NCI-H748 (cell line): ENCODE measurements around the gene ARMC9.
"Not testable (repeated sequence)": the region's sequence is repeated elsewhere in the genome, so short reads cannot be mapped to it uniquely, and the experiment has no call there.

Experiments
- DNase-seq: peaks from one replicate; lab custom pipeline; 2025; ENCODE audit not compliant: unreplicated experiment; lab: John Stamatoyannopoulos, UW

The ARMC9 gene

GRCh38 chr2:231337807-231338759 is 139.7 kb downstream of the ARMC9 start:
- no peak for DNase-seq

GRCh38 chr2:231339316-231339715 is 140.9 kb downstream of the ARMC9 start:
- no peak for DNase-seq

- no peak for DNase-seq
These were observed 142.7 kb downstream of the ARMC9 start for GRCh38 chr2:231341100-231341499.

- no peak for DNase-seq
These were observed 143.8 kb downstream of the ARMC9 start for GRCh38 chr2:231342061-231342711.

GRCh38 chr2:231343006-231343710 is 144.7 kb downstream of the ARMC9 start:
- no peak for DNase-seq

- DNase-seq: no peak
These were observed 145.6 kb downstream of the ARMC9 start for GRCh38 chr2:231343988-231344387.

GRCh38 chr2:231344851-231345250 is 146.4 kb downstream of the ARMC9 start:
- no peak for DNase-seq

GRCh38 chr2:231347081-231347480 is 148.7 kb downstream of the ARMC9 start:
- no peak for DNase-seq

GRCh38 chr2:231347638-231348037 is 149.2 kb downstream of the ARMC9 start:
- no peak for DNase-seq

GRCh38 chr2:231348173-231348572 is 149.7 kb downstream of the ARMC9 start:
- DNase-seq: no peak

GRCh38 chr2:231348704-231349373 is 150.4 kb downstream of the ARMC9 start:
- DNase-seq: no peak

- DNase-seq: not testable (repeated sequence)
These were observed 150.9 kb downstream of the ARMC9 start for GRCh38 chr2:231349374-231349735.

- no peak for DNase-seq
These were observed 153.2 kb downstream of the ARMC9 start for GRCh38 chr2:231351648-231352047.

GRCh38 chr2:231353469-231353868 is 155.0 kb downstream of the ARMC9 start:
- DNase-seq: no peak

GRCh38 chr2:231355508-231356465 is 157.4 kb downstream of the ARMC9 start:
- DNase-seq: no peak

- no peak for DNase-seq
These were observed 158.0 kb downstream of the ARMC9 start for GRCh38 chr2:231356466-231356844.

GRCh38 chr2:231357048-231357447 is 158.6 kb downstream of the ARMC9 start:
- DNase-seq: no peak

- DNase-seq: no peak
These were observed 159.5 kb downstream of the ARMC9 start for GRCh38 chr2:231357931-231358330.

GRCh38 chr2:231359441-231359840 is 161.0 kb downstream of the ARMC9 start:
- no peak for DNase-seq

- no peak for DNase-seq
These were observed 161.5 kb downstream of the ARMC9 start for GRCh38 chr2:231359948-231360347.
